ENCODE results near the gene LCT.
"Not testable (repeated sequence)": the region's sequence is repeated elsewhere in the genome, so short reads cannot be mapped to it uniquely, and the experiment has no call there.

Gene LCT

GRCh38 chr2:135836596-135837270 lies at the start of gene LCT:
LCT (minus strand) TSS chr2:135837184; CDS start chr2:135837169, 15 bp downstream.
- DNase-seq (ENCODE audit: low read depth), result no peak

GRCh38 chr2:135885709-135886108 lies 48.7 kb upstream of the LCT start:
- no peak for DNase-seq (ENCODE audit: low read depth)

- no peak for DNase-seq (ENCODE audit: low read depth)
Measured at GRCh38 chr2:135882415-135882814, 45.4 kb upstream of the LCT start.

- not testable (repeated sequence) for DNase-seq (ENCODE audit: low read depth)
Measured at GRCh38 chr2:135876770-135877169, 39.8 kb upstream of the LCT start.

GRCh38 chr2:135876066-135876711 lies 39.2 kb upstream of the LCT start, which contains the start of gene MCM6:
MCM6 (minus strand) TSS chr2:135876443; CDS start chr2:135876365, 78 bp downstream.
- peak; percentile 98 for DNase-seq (ENCODE audit: low read depth)

- DNase-seq (ENCODE audit: low read depth), result peak; percentile 62
Measured at GRCh38 chr2:135875491-135876065, 38.6 kb upstream of the LCT start.

- no peak for DNase-seq (ENCODE audit: low read depth)
Measured at GRCh38 chr2:135874777-135875365, 37.9 kb upstream of the LCT start.

- no peak for DNase-seq (ENCODE audit: low read depth)
Measured at GRCh38 chr2:135870571-135870970, 33.6 kb upstream of the LCT start.

- DNase-seq (ENCODE audit: low read depth), result no peak
Measured at GRCh38 chr2:135863233-135863632, 26.2 kb upstream of the LCT start.

- DNase-seq (ENCODE audit: low read depth), result no peak
Measured at GRCh38 chr2:135862718-135863117, 25.7 kb upstream of the LCT start.

- no peak for DNase-seq (ENCODE audit: low read depth)
Measured at GRCh38 chr2:135853401-135853800, 16.4 kb upstream of the LCT start.

GRCh38 chr2:135851858-135852257 lies 14.9 kb upstream of the LCT start:
- no peak for DNase-seq (ENCODE audit: low read depth)

- DNase-seq (ENCODE audit: low read depth), result no peak
Measured at GRCh38 chr2:135850892-135851668, 14.1 kb upstream of the LCT start.

GRCh38 chr2:135849087-135849486 lies 12.1 kb upstream of the LCT start:
- no peak for DNase-seq (ENCODE audit: low read depth)

GRCh38 chr2:135845997-135846396 lies 9.0 kb upstream of the LCT start:
- DNase-seq (ENCODE audit: low read depth), result no peak

GRCh38 chr2:135845257-135845656 lies 8.3 kb upstream of the LCT start:
- DNase-seq (ENCODE audit: low read depth), result no peak

- DNase-seq (ENCODE audit: low read depth), result no peak
Measured at GRCh38 chr2:135844301-135844895, 7.4 kb upstream of the LCT start.

GRCh38 chr2:135843671-135844070 lies 6.7 kb upstream of the LCT start:
- no peak for DNase-seq (ENCODE audit: low read depth)

- DNase-seq (ENCODE audit: low read depth), result no peak
Measured at GRCh38 chr2:135840601-135841000, 3.6 kb upstream of the LCT start.

- DNase-seq (ENCODE audit: low read depth), result no peak
Measured at GRCh38 chr2:135839713-135840112, 2.7 kb upstream of the LCT start.

GRCh38 chr2:135838502-135838901 lies 1.5 kb upstream of the LCT start:
- no peak for DNase-seq (ENCODE audit: low read depth)

- DNase-seq (ENCODE audit: low read depth), result no peak
Measured at GRCh38 chr2:135832891-135833290, 4.1 kb downstream of the LCT start.
